NCI-H2171 treated with DMSO at 0.1 percent for 48 hours (cell line): ENCODE results near the gene DKK2.

ENCODE experiments used
- DNase-seq: peaks from one replicate; lab custom pipeline; 2025; lab: John Stamatoyannopoulos, UW

DKK2 gene

GRCh38 chr4:107035819-107036583, at the start of gene DKK2:
TSS of gene DKK2 (minus strand) at chr4:107036313. CDS start at chr4:107035591, 722 bp downstream.
- no peak for DNase-seq

GRCh38 chr4:107077192-107077591, 41.1 kb upstream of the DKK2 start:
- DNase-seq = no peak

GRCh38 chr4:107072836-107073736, 37.0 kb upstream of the DKK2 start:
- DNase-seq = no peak

- no peak for DNase-seq
Measured at GRCh38 chr4:107071108-107071507, 35.0 kb upstream of the DKK2 start.

GRCh38 chr4:107069049-107069448, 32.9 kb upstream of the DKK2 start:
- no peak for DNase-seq

- DNase-seq = no peak
Measured at GRCh38 chr4:107068116-107068515, 32.0 kb upstream of the DKK2 start.

GRCh38 chr4:107066621-107067020, 30.5 kb upstream of the DKK2 start:
- DNase-seq = no peak

GRCh38 chr4:107065201-107065600, 29.1 kb upstream of the DKK2 start:
- DNase-seq = no peak

GRCh38 chr4:107060388-107060787, 24.3 kb upstream of the DKK2 start:
- DNase-seq = no peak

GRCh38 chr4:107058828-107059227, 22.7 kb upstream of the DKK2 start:
- no peak for DNase-seq

- peak; percentile 7 for DNase-seq
Measured at GRCh38 chr4:107050525-107051135, 14.5 kb upstream of the DKK2 start.

- DNase-seq = no peak
Measured at GRCh38 chr4:107046261-107046660, 10.1 kb upstream of the DKK2 start.

GRCh38 chr4:107044170-107044569, 8.1 kb upstream of the DKK2 start:
- no peak for DNase-seq

- no peak for DNase-seq
Measured at GRCh38 chr4:107037199-107037584, 1.1 kb upstream of the DKK2 start.

GRCh38 chr4:107036584-107037198, 578 bp upstream of the DKK2 start:
- DNase-seq = no peak

- DNase-seq = no peak
Measured at GRCh38 chr4:107034996-107035818, 906 bp downstream of the DKK2 start.

GRCh38 chr4:107034091-107034995, 1.8 kb downstream of the DKK2 start:
- DNase-seq = no peak

GRCh38 chr4:107027379-107027778, 8.7 kb downstream of the DKK2 start:
- no peak for DNase-seq

- DNase-seq = no peak
Measured at GRCh38 chr4:107018344-107018735, 17.8 kb downstream of the DKK2 start.
